Measurements from ENCODE around the gene CAPZA1.

GRCh38 chr1:112676543-112676942, 56.9 kb downstream of the CAPZA1 start:
- TF ChIP-seq CTCF (IDR thresholded peaks at IDR 0.05 in 8 of 11, conservative IDR thresholded peaks at IDR 0.05 in 3 of 11) (no peak), POLR2AphosphoS5 (IDR thresholded peaks at IDR 0.05) (no peak), POLR2A (IDR thresholded peaks at IDR 0.05) (no peak)
